ENCODE data around the gene PCDH19. TPM values are rescaled to one million over a fixed set of nuclear protein-coding genes. Genes with fewer than 3 reads are reported as not detected.

The PCDH19 gene
- total RNA-seq, 1 experiment from 2014 or later, result 1.2 TPM

DNA sequence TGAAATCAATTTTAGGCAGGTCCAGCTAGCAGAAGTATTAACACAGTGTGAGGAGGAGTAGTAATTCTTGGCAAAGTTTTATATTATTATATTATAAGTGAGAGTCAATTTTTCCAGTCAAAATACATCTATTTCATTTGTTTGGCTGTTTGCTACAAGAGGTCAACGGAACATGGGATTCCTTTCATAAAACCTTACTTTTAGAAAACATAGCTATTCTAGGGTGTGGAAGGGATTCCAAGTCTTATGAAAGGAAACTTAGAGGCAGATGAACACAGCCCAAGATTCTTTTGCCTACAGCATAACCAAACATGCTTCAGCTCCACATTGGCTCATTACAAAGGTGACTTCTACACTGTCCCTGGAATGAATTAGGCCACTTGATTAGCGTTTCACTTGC is 29.9 kb upstream of the PCDH19 start:
- H3K56ac ChIP-seq (ENCODE audit: insufficient read length, low read depth, low read length), result no peak overlapping the region
- no peak overlapping the region for H2BK12ac ChIP-seq (ENCODE audit: insufficient read length, low read depth, low read length)
- no peaks in the 10 kb centered on the region for H3K9me3 ChIP-seq (ENCODE audit: control insufficient read depth, low read depth, low read length)
- no peak overlapping the region for H4K5ac ChIP-seq (ENCODE audit: insufficient read length, low read depth, low read length)
- Mint-ChIP-seq H3K9me3 (peaks cover 0 to 13% of the 10 kb centered on the region in 2 experiments; a peak in 2 of 5 replicates), H3K27ac (no peak overlapping the region), H3K36me3 (ENCODE audit: insufficient read depth in 1 of 3, low read depth in 3 of 3) (no peaks in the 10 kb centered on the region; a peak in 1 of 7 replicates), H3K27me3 (ENCODE audit: low read depth) (no peaks in the 10 kb centered on the region), H3K4me1 (peaks cover 11 to 13% of the 10 kb centered on the region in 2 experiments), H3K4me3 (no peak overlapping the region)
- no peaks in the 10 kb centered on the region for H3K79me2 ChIP-seq (ENCODE audit: insufficient read depth, low read length)
- no peak overlapping the region for H2BK5ac ChIP-seq (ENCODE audit: insufficient read length, low read length)
- H3K23ac ChIP-seq (ENCODE audit: insufficient read length, low read depth, low read length), result no peak overlapping the region
- H3T11ph ChIP-seq (ENCODE audit: low read length), result no peak overlapping the region
- no peak overlapping the region for H3K18ac ChIP-seq (ENCODE audit: insufficient read length, low read depth, low read length)
- TF ChIP-seq CTCF (conservative IDR thresholded peaks at IDR 0.05), result no peak
- H2BK20ac ChIP-seq (ENCODE audit: low read depth, low read length, poor library complexity, severe bottlenecking), result no peak overlapping the region
- H3K27ac ChIP-seq (ENCODE audit: insufficient read length, low read depth, low read length), result no peak overlapping the region
- DNase-seq, result no peak
- no CpG with 5 or more reads among the region's 2 CpGs for WGBS (ENCODE audit: extremely low coverage, insufficient read length, low lambda C conversion rate)
- H3K14ac ChIP-seq (ENCODE audit: insufficient read depth, low read length), result no peak overlapping the region
- H3K4ac ChIP-seq (ENCODE audit: low read depth, low read length), result no peak overlapping the region
- H3K4me2 ChIP-seq (ENCODE audit: insufficient read depth, insufficient read length, low read length), result no peak overlapping the region
- H4K20me1 ChIP-seq (ENCODE audit: control insufficient read depth, insufficient read depth, insufficient read length), result no peaks in the 10 kb centered on the region
- H4K91ac ChIP-seq (ENCODE audit: insufficient read length, low read depth, low read length), result no peak overlapping the region
- H2BK15ac ChIP-seq (ENCODE audit: low read depth, low read length), result no peak overlapping the region
- no peak overlapping the region for H2AFZ ChIP-seq (ENCODE audit: low read length)
- no peak overlapping the region for H2BK120ac ChIP-seq (ENCODE audit: low read depth, low read length, poor library complexity, severe bottlenecking)
- H2AK5ac ChIP-seq (ENCODE audit: insufficient read length, low read length), result no peak overlapping the region
- no peak overlapping the region for H4K8ac ChIP-seq (replicated peaks; ENCODE audit: insufficient read length, low read depth, low read length)
- no peaks in the 10 kb centered on the region for H3K23me2 ChIP-seq (ENCODE audit: insufficient read length, low read depth, low read length, poor library complexity, severe bottlenecking)
- H3K27me3 ChIP-seq (ENCODE audit: insufficient read depth, low read length), result no peaks in the 10 kb centered on the region
- H3K4me1 ChIP-seq (ENCODE audit: insufficient read depth, low read length), result peaks cover 3% of the 10 kb centered on the region; the same call in 1 of the 2 replicates
- no peak overlapping the region for H3K9ac ChIP-seq (ENCODE audit: extremely low read depth, insufficient read length, low read length)
- no peaks in the 10 kb centered on the region for H3K79me1 ChIP-seq (ENCODE audit: insufficient read depth, low read depth, low read length, poor library complexity, severe bottlenecking)
